SK-N-SH (cell line): ENCODE results near the gene SGSM2. TPM values are rescaled to one million over a fixed set of nuclear protein-coding genes. Genes with fewer than 3 reads are reported as not detected.

Source experiments
- CTCF ChIA-PET: fragments of 300-600, 350-600 bp; formaldehyde crosslinking; extraction: SDS; loops from one replicate; lab custom pipeline; 2021; lab: Yijun Ruan, JAX
- POLR2A ChIA-PET: fragments of 350-600 bp; sonication (Branson Sonifier 250); formaldehyde crosslinking; extraction: SDS; loops from one replicate; lab custom pipeline; 2020; ENCODE audit warnings: antibody characterized with exemption, inconsistent platforms; lab: Yijun Ruan, JAX
- DNase-seq: peaks from one replicate; pipeline ENCODE4 v3.0.0; 2012
- H2AFZ ChIP-seq: fragments of 200-600 bp; sonication (generic); 2 replicates; pipeline ENCODE4 v1.8.1; 2016; ENCODE audit warnings: antibody characterized with exemption, mild to moderate bottlenecking, low read depth
- H3F3A ChIP-seq: fragments of 200-600 bp; sonication (generic); replicated peaks from 2 replicates; pipeline ENCODE3; 2016; ENCODE audit warnings: antibody characterized with exemption, mild to moderate bottlenecking; ENCODE audit not compliant: insufficient read depth
- H3K27ac ChIP-seq, 2 experiments: fragments of 200-500 bp in 1 of 2; fragments of 200-600 bp in 1 of 2; sonication (Bioruptor generic) in 1 of 2; sonication (generic), shearing (Covaris generic) in 1 of 2; 2 replicates each; pipeline versions ENCODE4 v1.5.1 to v1.6.1; 2014 to 2016; ENCODE audit warnings: low read depth in 2 of 2, inconsistent platforms in 1 of 2, low read length in 1 of 2, mild to moderate bottlenecking in 1 of 2, mixed read lengths in 1 of 2
- H3K27me3 ChIP-seq: fragments of 200-600 bp; sonication (generic), shearing (Covaris generic); 2 replicates; pipeline ENCODE4 v1.6.1; 2016; ENCODE audit warnings: mixed run types; ENCODE audit not compliant: insufficient read depth
- H3K36me3 ChIP-seq, 2 experiments: fragments of 200-500 bp in 1 of 2; fragments of 200-600 bp in 1 of 2; sonication (Bioruptor generic) in 1 of 2; sonication (generic) in 1 of 2; replicated peaks in 1 of 2; 2 replicates each; pipeline versions ENCODE3 to v1.5.1; 2014 to 2016; ENCODE audit warnings: low read length in 1 of 2, mild to moderate bottlenecking in 1 of 2; ENCODE audit not compliant: insufficient read depth in 2 of 2, control insufficient read depth in 1 of 2
- H3K4me1 ChIP-seq, 2 experiments: fragments of 200-500 bp in 1 of 2; fragments of 200-600 bp in 1 of 2; sonication (Bioruptor generic) in 1 of 2; sonication (generic), shearing (Covaris generic) in 1 of 2; 2 replicates each; pipeline versions ENCODE4 v1.5.1 to v1.6.1; 2014 to 2016; ENCODE audit warnings: low read depth in 1 of 2, low read length in 1 of 2, mixed run types in 1 of 2; ENCODE audit not compliant: insufficient read depth in 2 of 2, control insufficient read depth in 1 of 2
- H3K4me2 ChIP-seq: fragments of 200-600 bp; sonication (generic), shearing (Covaris generic); 2 replicates; pipeline ENCODE4 v1.6.1; 2017; ENCODE audit warnings: mixed run types
- H3K4me3 ChIP-seq, 2 experiments: fragments of 200-500 bp in 1 of 2; fragments of 200-600 bp in 1 of 2; sonication (Bioruptor generic) in 1 of 2; sonication (generic), shearing (Covaris generic) in 1 of 2; 2 replicates each; pipeline versions ENCODE4 v1.5.1 to v1.8.1; 2014 to 2016; ENCODE audit warnings: low read depth in 2 of 2, inconsistent platforms in 1 of 2, low read length in 1 of 2, mild to moderate bottlenecking in 1 of 2, mixed read lengths in 1 of 2, moderate library complexity in 1 of 2
- H3K79me2 ChIP-seq: fragments of 200-600 bp; sonication (generic); 2 replicates; pipeline ENCODE4 v1.8.1; 2017; ENCODE audit warnings: mild to moderate bottlenecking; ENCODE audit not compliant: insufficient read depth
- H3K9ac ChIP-seq: fragments of 200-600 bp; sonication (generic); 2 replicates; pipeline ENCODE4 v1.6.1; 2017; ENCODE audit warnings: mixed run types
- H3K9me2 ChIP-seq: fragments of 200-600 bp; sonication (generic); 2 replicates; pipeline ENCODE4 v1.6.1; 2017; ENCODE audit warnings: mixed run types
- H3K9me3 ChIP-seq: fragments of 200-600 bp; sonication (generic); 2 replicates; pipeline ENCODE4 v1.6.1; 2017; ENCODE audit warnings: mixed run types, mild to moderate bottlenecking, moderate library complexity
- H4K20me1 ChIP-seq: fragments of 200-600 bp; sonication (generic); 2 replicates; pipeline ENCODE4 v1.6.1; 2017; ENCODE audit warnings: mild to moderate bottlenecking, mixed run types; ENCODE audit not compliant: insufficient read depth
- ELF1 ChIP-seq: IDR thresholded peaks from 2 replicates; pipeline ENCODE4 v1.4.0; 2012
- EZH2phosphoT487 ChIP-seq: fragments of 200-600 bp; sonication (generic); IDR thresholded peaks from 2 replicates; pipeline ENCODE4 v1.6.1; 2017; ENCODE audit warnings: low read depth, mixed run types, mild to moderate bottlenecking, antibody characterized with exemption, moderate library complexity, borderline replicate concordance
- FOSL2 ChIP-seq: IDR thresholded peaks from 2 replicates; pipeline ENCODE4 v1.4.0; 2012; ENCODE audit warnings: low read depth, mild to moderate bottlenecking, moderate library complexity, borderline replicate concordance
- GATA2 ChIP-seq: sonication (generic); formaldehyde crosslinking; IDR thresholded peaks from 2 replicates; pipeline ENCODE4 v1.5.0; 2020; ENCODE audit warnings: mild to moderate bottlenecking, missing genetic modification reagents
- JUND ChIP-seq: IDR thresholded peaks from 2 replicates; pipeline ENCODE4 v1.4.0; 2012
- NRF1 ChIP-seq: IDR thresholded peaks from 2 replicates; pipeline ENCODE4 v1.6.1; 2012; ENCODE audit warnings: low read depth, mild to moderate bottlenecking, low read length
- RAD21 ChIP-seq: IDR thresholded peaks from 2 replicates; pipeline ENCODE4 v1.6.1; 2012; ENCODE audit warnings: mild to moderate bottlenecking, low read length
- RFX5 ChIP-seq: IDR thresholded peaks from 2 replicates; pipeline ENCODE4 v1.6.1; 2012; ENCODE audit warnings: mild to moderate bottlenecking, improper control_type of control experiment, low read length
- RXRA ChIP-seq: IDR thresholded peaks from 2 replicates; pipeline ENCODE4 v1.4.0; 2012; ENCODE audit warnings: low read depth, mild to moderate bottlenecking, borderline replicate concordance
- SIN3A ChIP-seq: IDR thresholded peaks from 2 replicates; pipeline ENCODE4 v1.6.1; 2012; ENCODE audit warnings: low read depth, mild to moderate bottlenecking, low read length, moderate library complexity, borderline replicate concordance
- TAF1 ChIP-seq: IDR thresholded peaks from 2 replicates; pipeline ENCODE4 v1.6.1; 2012; ENCODE audit warnings: low read depth, mild to moderate bottlenecking, low read length, moderate library complexity, borderline replicate concordance
- WGBS: methylation state at CpG from one replicate; pipeline ENCODE4 v1.1.6; 2017; ENCODE audit warnings: low lambda C conversion rate; 5-methylcytosine and 5-hydroxymethylcytosine counted together
- polyA plus RNA-seq, 3 experiments: library from polyadenylated mRNA; depleted of rRNA; stranded (reverse); fragments of >200 nt; gene quantifications; 2 replicates each; pipeline ENCODE4 v1.2.3, GENCODE V29; 2012
- TF ChIP-seq, protein P1 (sequence below): fragments of 200-600 bp; sonication (generic); IDR thresholded peaks from 2 replicates; pipeline ENCODE4 v1.6.1; 2017; ENCODE audit warnings: antibody characterized with exemption, mild to moderate bottlenecking, moderate library complexity
- TF ChIP-seq, protein P2 (sequence below): fragments of 150-350 bp; IDR thresholded peaks from 2 replicates; pipeline ENCODE4 v1.6.1; 2016; ENCODE audit warnings: mild to moderate bottlenecking, low read depth, low read length
- TF ChIP-seq, protein P3 (sequence below): IDR thresholded peaks from 2 replicates; pipeline ENCODE4 v1.4.0; 2012; ENCODE audit warnings: low read depth, borderline replicate concordance
- TF ChIP-seq, protein P4 (sequence below): IDR thresholded peaks from 2 replicates; pipeline ENCODE4 v1.4.0; 2012; ENCODE audit warnings: low read depth, borderline replicate concordance
- TF ChIP-seq, protein P5 (sequence below): IDR thresholded peaks from 2 replicates; pipeline ENCODE4; 2012

Gene SGSM2
- polyA plus RNA-seq, 1 of the 3 experiments (the other 2 are of a cell fraction), result 85.9 TPM

DNA sequence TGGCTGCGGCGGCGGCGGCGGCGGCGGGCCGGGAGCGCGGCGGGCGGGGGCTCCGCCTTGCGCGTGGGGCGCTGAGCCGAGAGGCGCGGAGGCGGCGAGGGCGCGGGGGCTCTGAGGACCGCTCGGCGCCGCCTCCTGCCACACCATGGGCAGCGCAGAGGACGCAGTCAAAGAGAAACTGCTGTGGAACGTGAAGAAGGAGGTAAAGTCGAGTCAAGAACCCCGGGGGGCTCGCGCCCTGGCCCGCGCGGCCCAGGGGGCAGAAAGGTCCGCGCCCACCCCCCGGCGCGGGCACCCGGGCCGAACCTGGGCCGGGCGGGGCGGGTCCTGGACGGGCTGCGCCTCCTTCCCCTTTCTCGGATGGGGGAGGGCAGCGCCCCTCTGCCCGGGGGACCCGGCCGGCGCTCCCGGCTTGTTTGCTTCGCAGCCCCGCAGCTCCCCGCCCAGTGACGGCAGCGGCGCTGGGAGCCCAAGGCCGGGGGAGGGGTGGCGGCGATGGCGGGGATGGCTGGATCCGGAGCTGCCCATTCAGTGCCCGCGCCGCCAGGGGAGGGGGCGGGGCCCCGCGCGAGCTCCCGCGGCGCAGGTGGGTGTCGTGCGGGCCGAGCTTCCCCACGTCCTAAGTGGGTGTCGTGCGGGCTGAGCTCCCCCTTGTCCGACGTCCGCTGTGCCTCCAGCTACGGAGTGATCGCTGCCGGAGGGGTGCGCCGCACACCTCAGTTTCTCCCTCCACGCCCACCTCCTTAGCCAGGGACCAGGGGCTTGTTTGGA, 428 bp downstream of the SGSM2 start (continued):
- TF ChIP-seq, protein P1, sequence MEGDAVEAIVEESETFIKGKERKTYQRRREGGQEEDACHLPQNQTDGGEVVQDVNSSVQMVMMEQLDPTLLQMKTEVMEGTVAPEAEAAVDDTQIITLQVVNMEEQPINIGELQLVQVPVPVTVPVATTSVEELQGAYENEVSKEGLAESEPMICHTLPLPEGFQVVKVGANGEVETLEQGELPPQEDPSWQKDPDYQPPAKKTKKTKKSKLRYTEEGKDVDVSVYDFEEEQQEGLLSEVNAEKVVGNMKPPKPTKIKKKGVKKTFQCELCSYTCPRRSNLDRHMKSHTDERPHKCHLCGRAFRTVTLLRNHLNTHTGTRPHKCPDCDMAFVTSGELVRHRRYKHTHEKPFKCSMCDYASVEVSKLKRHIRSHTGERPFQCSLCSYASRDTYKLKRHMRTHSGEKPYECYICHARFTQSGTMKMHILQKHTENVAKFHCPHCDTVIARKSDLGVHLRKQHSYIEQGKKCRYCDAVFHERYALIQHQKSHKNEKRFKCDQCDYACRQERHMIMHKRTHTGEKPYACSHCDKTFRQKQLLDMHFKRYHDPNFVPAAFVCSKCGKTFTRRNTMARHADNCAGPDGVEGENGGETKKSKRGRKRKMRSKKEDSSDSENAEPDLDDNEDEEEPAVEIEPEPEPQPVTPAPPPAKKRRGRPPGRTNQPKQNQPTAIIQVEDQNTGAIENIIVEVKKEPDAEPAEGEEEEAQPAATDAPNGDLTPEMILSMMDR, result no peak
- TF ChIP-seq NRF1 (no peak), RAD21 (no peak), SIN3A (peak; percentile 18; the same call in 1 of the 2 replicates), TAF1 (peak; percentile 46; the same call in 1 of the 2 replicates), FOSL2 (no peak)
- TF ChIP-seq, protein P2, sequence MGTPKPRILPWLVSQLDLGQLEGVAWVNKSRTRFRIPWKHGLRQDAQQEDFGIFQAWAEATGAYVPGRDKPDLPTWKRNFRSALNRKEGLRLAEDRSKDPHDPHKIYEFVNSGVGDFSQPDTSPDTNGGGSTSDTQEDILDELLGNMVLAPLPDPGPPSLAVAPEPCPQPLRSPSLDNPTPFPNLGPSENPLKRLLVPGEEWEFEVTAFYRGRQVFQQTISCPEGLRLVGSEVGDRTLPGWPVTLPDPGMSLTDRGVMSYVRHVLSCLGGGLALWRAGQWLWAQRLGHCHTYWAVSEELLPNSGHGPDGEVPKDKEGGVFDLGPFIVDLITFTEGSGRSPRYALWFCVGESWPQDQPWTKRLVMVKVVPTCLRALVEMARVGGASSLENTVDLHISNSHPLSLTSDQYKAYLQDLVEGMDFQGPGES, result no peak

DNA sequence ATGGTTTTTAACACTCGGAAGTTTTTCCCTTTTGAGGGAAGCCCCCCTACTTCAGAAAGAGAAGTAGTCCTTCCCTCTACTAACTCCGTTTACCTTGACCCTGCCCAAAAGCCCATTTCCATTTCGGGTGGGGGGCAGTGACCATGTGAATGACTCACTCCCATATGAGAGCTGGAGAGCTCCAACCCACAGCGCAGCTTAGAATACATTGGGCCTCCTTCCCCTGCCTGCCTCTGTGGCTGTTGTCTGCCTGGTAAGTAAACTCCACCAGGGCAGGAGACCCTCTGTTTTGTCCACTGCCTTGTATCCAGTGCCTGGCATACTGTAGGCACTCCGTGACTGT, 985 bp downstream of the SGSM2 start:
- Histone ChIP-seq H3K27me3 (no peaks in the 10 kb centered on the region), H3K4me3 (peak overlapping the region; percentile 98 to 99), H2AFZ (peak overlapping the region; percentile 75; the same call in 1 of the 2 replicates), H4K20me1 (peaks cover 20% of the 10 kb centered on the region), H3K27ac (peak overlapping the region in 1 of 2 experiments; percentile 75; a peak in 2 of 4 replicates)
- POLR2A ChIA-PET, result interaction anchor here (0.7 to 2.6 kb wide), 4 partner anchors 17 to 75 kb away, joined by 3 to 16 read pairs (median 3); partner anchors contain the start of genes SMG6 and SRR
- CTCF ChIA-PET, result interaction anchor here (0.8 to 3.2 kb wide), 4 partner anchors 13 to 78 kb away, joined by 3 to 29 read pairs (median 8); partner anchors contain the start of genes SMG6 and SRR
- TF ChIP-seq FOSL2 (peak; percentile 28; the same call in 1 of the 2 replicates), JUND (no peak)
- TF ChIP-seq, all 33 proteins: peak for 1
- Histone ChIP-seq H3K9me2 (no peaks in the 10 kb centered on the region), H3K4me2 (peak overlapping the region; percentile 93), H3K9ac (peak overlapping the region; percentile 97; the same call in 1 of the 2 replicates), H3K4me1 (peaks cover 6 to 17% of the 10 kb centered on the region in 2 experiments; a peak in 3 of 4 replicates), H3K36me3 (peaks cover 24 to 29% of the 10 kb centered on the region in 2 experiments), H3F3A (peaks cover 4% of the 10 kb centered on the region), H3K9me3 (no peaks in the 10 kb centered on the region), H3K79me2 (peaks cover 83% of the 10 kb centered on the region)
- 20% methylated on average over 4 of the region's 5 CpGs for WGBS
- no peak for DNase-seq

DNA sequence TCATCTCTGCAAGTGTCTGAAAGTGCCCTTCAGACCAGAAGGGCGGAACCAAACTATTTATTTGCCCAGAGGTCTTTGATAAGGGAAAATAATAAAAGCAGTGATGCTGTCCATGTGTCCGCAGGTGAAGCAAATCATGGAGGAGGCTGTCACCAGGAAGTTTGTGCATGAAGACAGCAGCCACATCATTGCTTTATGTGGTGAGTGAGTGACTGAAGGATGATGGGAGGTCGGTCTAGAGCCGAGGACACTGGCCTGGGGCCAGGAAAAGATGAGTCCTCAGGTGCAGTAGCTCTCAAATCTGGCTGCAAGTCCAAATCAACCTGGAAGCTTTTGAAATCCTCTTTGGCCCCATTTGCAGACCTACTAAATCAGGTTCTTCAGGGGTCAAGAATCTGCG, 6.1 kb downstream of the SGSM2 start:
- Histone ChIP-seq H3F3A (peaks cover 10% of the 10 kb centered on the region), H2AFZ (no peak overlapping the region), H3K27me3 (no peaks in the 10 kb centered on the region), H4K20me1 (peaks cover 20% of the 10 kb centered on the region), H3K79me2 (peaks cover 42% of the 10 kb centered on the region; the same call in 1 of the 2 replicates), H3K4me1 (peaks cover 5 to 11% of the 10 kb centered on the region in 2 experiments; a peak in 2 of 4 replicates), H3K4me3 (no peak overlapping the region), H3K9ac (no peak overlapping the region), H3K9me2 (no peaks in the 10 kb centered on the region), H3K27ac (no peak overlapping the region), H3K4me2 (no peak overlapping the region), H3K36me3 (peaks cover 9 to 29% of the 10 kb centered on the region in 2 experiments), H3K9me3 (no peaks in the 10 kb centered on the region)
- no peak for DNase-seq
- WGBS, result 61% methylated on average over 4 of the region's 5 CpGs
- ChIA-PET POLR2A (no interaction called here), CTCF (no interaction called here)
- TF ChIP-seq RXRA, result no peak
- TF ChIP-seq FOSL2, result no peak
- TF ChIP-seq RFX5, result no peak
- no peak for TF ChIP-seq ELF1
- no peak for TF ChIP-seq GATA2 (CRISPR knock-in tag)
- TF ChIP-seq, protein P3, sequence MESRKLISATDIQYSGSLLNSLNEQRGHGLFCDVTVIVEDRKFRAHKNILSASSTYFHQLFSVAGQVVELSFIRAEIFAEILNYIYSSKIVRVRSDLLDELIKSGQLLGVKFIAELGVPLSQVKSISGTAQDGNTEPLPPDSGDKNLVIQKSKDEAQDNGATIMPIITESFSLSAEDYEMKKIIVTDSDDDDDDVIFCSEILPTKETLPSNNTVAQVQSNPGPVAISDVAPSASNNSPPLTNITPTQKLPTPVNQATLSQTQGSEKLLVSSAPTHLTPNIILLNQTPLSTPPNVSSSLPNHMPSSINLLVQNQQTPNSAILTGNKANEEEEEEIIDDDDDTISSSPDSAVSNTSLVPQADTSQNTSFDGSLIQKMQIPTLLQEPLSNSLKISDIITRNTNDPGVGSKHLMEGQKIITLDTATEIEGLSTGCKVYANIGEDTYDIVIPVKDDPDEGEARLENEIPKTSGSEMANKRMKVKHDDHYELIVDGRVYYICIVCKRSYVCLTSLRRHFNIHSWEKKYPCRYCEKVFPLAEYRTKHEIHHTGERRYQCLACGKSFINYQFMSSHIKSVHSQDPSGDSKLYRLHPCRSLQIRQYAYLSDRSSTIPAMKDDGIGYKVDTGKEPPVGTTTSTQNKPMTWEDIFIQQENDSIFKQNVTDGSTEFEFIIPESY, result no peak
- no peak for TF ChIP-seq EZH2phosphoT487
- TF ChIP-seq JUND, result no peak
- TF ChIP-seq, protein P4, sequence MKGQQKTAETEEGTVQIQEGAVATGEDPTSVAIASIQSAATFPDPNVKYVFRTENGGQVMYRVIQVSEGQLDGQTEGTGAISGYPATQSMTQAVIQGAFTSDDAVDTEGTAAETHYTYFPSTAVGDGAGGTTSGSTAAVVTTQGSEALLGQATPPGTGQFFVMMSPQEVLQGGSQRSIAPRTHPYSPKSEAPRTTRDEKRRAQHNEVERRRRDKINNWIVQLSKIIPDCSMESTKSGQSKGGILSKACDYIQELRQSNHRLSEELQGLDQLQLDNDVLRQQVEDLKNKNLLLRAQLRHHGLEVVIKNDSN, result no peak
- no peak for TF ChIP-seq TAF1
- TF ChIP-seq, protein P5, sequence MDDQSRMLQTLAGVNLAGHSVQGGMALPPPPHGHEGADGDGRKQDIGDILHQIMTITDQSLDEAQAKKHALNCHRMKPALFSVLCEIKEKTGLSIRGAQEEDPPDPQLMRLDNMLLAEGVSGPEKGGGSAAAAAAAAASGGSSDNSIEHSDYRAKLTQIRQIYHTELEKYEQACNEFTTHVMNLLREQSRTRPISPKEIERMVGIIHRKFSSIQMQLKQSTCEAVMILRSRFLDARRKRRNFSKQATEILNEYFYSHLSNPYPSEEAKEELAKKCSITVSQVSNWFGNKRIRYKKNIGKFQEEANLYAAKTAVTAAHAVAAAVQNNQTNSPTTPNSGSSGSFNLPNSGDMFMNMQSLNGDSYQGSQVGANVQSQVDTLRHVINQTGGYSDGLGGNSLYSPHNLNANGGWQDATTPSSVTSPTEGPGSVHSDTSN, result no peak
